Activated T-cell treated with anti-CD3 and anti-CD28 coated beads for 48 hours (primary cell): ENCODE results near the gene POLN.
"Not testable (repeated sequence)": the region's sequence is repeated elsewhere in the genome, so short reads cannot be mapped to it uniquely, and the experiment has no call there.

Experiments
- DNase-seq: peaks from one replicate; pipeline ENCODE4 v3.0.0-alpha.2; 2020; ENCODE audit warnings: low read depth

Gene POLN

DNA sequence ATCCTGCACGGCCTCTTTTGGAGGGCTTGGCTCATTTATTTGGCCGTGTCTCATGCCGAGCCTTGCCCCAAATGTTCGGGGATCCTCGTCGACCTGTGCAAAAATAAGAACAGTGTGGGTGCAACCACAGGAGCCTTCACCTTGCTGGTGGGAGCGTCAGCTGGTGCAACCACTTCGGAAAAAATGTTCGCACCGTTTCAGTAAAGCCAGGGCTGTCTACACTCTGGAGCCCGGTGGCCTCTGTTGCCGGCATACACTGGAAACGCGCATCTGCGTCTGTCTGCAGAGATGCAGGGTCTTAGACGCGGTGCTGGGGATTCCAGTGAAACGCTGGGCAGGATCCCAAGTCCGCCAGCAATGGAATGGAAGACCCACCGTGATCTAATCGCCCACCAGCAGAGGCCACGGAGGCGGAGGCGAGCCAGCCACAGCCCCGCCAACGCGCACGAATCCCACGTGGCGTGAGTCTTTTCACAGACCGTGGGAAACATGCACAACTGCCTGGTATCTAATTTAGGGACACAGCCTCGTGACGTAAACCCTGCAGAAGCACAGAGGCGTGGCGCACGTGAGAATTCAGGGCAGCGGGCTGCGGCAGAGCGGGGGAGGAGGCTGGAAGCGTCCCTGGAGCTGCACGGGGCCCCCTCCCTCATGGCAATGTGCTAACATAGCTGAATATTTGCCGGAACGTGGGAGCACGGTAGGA is 33.8 kb upstream of the POLN start:
- DNase-seq = no peak

DNA sequence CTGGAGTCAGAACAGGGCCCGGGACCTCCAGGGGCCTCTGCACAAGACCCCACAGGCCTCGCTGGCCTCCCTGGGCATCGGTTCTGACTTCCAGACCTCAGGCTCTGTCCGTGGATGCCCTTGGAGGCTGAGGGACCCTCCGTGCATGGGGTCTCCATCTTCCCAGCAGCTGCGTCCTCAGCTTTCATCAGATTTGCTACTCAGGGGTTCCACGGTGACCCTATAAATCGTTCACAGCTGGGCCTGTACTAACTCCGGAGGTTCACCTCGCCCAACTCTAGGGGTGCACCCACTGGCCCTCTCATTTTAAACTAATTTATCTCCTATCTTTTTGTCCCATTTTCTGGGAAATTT is 33.1 kb upstream of the POLN start:
- DNase-seq = not testable (repeated sequence)

DNA sequence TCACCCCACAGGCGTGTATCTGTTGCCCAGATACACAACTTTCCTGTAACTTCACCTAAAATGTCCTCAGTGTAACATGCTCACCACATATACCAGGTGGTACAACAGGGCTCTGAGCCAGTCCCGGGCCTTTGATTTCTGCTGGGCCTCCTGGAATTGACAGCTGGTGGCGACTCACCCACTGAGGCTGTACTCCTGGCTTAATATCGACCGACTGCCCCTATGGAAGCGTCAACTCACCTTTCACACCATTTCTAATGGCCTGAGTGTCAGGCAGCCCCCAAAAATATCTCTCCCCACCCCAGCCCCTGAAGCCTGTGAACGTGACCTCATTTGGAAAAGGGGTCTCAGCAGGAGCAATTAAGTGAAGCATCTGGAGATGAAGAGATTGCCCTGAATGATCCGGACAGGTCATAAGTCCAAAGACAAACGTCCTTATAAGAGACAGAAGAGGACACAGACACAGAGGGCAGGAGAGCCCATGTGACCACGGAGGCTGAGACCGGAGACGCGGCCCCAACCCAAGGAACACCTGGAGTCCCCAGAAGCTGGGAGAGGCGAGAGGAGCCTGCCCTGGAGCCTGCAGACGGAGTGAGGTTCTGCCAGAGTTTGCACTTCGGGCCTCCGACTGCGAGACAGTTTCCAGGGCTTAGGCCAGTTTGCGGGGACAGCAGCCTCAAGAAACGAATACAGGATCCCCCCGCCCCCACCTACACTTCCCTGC is 32.6 kb upstream of the POLN start:
- no peak for DNase-seq

DNA sequence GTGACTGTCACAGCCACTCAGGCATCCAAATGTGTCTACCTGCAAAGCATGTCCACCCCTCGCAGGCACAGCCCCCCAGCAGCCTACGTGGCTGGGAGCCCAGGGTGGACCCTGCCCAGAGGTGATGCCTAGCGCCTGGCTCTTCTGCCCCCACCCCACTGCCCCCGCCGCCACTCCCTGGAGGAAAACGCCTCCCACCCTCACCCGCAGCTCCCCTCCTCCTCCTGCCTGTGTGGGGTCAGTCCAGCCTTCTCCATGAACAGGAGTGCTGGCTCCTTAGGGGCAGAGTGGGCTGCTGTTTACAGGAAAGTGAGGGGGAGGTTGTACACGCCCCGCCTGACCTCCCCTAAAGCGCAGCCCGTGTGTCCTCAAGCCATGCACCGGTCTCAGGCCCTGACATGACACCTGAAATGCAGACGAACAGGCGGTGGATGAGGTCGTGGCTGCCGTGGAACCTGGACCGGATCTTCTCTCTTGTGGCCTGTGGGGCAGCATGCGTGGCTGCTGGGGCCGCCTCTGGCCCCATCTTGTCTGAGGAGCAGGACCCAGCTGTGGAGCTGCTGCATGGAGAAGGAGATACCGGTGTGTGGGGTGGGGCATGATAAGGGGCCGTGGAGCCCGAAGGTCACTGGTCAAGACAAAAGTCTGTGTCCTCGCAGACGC is 31.9 kb upstream of the POLN start:
- DNase-seq = no peak

DNA sequence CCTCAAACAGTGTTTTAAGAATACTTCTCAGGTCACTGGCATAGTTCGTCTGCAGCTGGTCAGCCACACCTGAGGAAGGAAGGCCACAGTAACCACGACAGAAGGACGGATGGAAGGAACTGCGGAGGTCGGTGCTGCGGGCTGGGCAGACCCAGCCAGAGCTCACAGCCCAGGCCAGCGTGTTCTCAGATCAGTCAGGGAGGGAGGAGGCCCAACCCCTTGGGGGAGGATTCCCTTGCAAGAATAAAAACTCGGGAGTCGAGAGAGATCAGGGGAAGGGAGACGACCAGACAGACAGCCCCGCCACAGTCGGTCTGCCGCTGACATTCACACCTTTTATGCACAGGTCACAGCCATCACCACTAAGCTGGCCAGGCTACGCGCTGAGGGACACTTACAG is 31.3 kb upstream of the POLN start:
- no peak for DNase-seq

DNA sequence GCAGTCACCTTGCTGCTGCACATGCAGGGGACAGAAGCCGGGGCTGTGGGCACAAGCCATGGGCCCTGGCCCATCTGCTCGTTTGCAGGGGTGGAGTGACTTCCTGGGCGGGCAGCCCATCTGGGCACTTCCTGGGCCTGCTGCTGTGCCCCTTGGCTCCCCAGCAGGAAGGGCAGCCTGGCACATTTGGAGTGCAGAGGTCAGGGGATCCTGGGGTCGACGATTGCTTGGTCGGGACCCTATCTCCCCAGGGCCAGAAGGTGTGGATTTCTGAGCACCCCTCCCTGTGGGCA is 30.9 kb upstream of the POLN start:
- no peak for DNase-seq

DNA sequence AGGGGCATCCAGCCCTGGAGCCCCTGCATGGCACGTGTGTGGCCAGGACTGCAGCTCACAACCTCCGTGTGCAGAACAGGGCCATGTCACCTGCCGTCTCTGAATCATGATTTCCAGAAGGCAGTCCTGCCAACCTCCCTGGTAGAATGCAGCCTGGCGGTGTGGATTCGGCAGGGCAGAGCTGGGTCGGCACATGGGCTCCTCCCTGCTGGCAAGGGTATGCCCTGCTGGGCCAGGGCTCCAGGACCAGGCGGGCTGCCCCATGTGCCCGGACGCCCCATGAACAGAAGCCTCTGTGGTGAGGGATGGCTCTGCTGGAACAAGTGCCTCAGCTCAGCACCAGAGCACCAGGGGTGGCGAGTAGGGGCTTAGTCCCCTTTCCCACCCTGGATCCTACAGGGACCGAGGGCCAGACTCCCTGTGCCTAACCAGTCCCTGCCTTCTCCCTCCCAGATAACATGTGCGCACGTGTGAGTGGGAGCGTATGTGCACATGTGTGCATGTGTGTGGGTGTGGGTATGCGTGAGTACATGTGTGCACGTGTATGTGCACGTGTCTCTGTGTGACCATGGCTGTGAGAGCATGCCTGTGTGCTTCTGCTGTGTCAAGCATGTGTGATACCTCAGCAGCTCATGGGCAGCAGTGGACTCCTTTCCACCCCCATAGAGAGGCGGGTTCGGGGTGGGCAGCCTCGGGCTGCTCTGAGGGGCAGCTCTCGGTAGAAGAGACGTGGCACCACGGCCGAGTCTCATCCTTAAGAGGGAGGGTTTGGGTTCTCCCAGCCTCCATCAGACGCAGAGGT is 30.3 kb upstream of the POLN start:
- DNase-seq = no peak

DNA sequence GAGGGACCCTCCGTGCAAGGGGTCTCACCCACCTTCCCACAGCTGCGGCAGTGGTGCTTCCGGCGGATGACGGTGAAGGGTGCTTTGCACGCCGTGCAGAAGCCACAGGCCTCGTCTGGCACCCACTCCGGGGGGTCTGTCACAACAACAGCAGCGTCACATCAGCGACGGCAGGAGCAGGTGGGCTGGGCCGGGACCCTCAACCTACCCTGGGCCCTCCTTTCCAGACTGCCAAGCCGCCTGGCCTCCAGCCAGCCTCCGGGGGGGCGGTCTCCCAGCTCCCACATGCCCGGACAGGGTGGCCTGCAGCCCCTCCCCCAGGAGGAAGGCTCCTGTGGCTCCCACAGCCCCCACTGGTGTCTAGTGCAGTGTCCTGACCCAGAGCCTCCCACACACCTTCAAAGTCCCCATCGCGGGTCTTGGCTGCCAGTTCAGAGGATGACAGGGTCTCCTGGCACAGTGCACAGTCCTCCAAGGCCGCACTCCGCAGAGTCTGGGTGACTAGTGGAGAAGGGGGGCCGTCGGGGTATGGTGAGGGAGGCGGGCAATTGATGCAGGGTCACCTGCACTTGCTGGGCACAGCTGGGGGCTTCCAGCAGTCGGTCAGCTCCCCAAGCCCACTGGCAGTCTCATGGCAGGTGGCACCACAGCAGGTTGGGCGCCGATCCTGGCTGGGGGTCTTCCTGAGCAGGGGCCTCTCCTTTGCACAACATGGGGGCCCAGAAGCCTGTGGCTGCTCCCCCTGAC is 29.5 kb upstream of the POLN start:
- DNase-seq = no peak

DNA sequence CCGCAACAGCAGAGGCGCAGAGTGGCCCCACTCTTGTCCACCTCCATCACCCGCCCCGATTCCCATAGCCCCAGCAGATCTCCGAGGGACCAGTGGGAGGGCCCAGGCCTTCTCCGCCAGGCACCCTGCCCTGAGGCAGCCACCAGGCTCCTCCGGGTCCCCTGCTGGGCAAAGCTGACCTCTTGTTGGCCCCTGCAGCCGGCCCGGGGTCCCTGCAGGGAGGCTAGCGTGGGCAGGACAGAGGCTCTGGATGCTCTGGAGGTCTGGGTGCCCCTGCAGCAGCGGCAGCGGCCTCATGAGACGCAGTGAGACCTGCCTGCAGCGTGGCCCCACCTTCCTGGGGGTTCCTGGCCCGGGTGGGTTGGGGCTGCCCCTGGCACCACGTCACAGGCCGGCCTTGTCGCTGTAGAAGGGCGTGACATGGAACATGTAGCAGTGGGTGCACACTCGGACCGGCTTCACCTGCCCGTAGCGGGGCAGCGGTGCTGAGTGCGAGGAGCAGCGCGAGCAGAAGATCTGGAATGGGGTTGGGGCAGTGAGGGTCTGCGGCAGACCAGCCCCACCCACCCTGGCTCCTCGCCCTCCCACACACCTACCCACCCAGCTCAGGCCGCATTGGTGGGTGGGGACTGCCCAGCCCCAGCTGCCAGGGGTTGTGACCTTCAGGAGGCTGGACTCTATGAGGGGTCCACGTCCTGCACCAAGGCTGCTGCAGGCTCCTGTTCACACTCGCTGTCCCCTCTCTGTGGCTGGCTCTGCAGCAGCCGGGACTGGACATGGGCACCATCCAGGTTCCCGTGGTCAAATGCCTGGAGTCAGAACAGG is 28.6 kb upstream of the POLN start:
- no peak for DNase-seq

DNA sequence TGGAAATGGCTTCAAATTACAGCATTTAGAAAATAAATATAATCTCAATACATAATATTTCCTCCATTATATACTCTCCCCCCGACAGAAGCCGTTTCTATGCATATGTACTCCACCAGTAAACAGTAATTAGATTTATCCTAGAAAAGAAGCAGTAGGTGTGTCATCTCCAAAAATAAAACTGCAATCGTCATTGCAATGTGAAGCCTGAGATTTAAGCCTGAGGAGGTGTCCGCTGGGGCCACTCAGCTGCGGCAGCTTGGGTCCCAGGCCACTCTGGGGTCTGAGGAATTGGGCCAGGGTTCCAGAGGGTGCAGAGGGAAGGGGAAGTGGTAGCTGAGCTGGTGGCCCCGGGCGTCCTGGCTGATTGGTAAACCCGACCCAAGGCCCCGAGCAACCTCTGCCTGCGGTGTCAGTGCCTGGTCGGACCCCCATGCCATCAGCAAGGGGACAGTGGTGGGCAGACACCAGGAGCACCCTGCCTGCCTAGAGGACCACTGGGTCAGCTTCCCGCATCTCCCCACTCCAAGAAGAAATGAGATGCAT is 27.8 kb upstream of the POLN start:
- DNase-seq = no peak

DNA sequence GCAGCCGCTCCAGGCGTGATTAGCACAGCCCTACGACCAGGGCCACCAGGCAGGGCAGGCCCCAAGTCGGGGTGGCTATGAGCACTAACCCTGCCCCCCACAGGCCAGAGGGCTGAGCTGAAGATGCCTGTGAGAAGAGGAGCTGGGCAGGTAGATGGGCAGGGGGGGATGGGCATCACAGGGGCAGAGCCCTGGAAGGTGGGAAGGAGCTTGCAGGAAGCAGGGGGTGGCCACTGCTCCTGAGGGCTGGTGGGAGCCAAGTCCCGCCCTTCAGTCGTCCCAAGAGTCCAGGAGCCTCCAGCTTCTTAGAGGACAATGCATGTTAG is 27.2 kb upstream of the POLN start:
- DNase-seq = no peak

DNA sequence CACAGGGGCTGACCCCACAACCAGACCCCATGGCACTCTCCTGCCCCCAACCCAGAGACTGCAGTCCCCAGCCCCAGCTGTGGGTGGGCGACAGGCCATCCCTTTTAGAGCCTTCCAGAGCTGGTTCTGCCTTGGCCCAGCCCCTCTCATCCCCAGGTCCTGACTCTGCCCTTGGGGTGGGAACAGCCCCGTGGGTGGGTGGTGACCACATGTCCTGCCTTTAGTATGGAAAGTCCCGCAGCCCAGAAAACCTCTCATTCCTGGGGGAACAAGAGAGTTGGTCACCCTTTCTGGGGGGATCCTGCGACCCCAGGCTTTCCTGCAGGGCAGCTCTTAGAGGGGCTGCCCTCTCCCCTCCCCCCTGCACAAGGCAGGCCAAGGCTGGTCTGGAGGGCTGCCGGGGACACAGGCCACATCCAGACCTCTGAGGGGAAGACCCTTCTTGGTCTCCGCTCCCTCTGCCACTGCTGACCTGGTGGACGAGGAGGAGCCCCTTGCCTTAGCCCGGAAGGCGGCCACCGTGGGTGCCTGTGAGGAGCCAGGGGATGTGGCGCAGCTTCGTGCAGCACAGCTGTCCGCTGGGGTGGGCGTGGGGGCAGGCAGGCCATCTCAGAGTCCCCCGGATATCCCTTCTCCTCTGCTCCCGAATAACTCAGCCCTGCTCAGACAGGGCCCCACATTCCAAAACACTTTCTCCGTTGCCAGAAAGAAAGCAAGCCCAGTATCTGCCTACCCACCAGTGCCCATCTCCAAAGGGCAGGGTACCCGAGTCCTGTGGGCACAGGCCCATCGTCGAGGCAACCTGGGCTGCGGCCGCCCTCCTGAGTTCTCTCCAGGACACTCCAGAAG is 26.7 kb upstream of the POLN start:
- no peak for DNase-seq

DNA sequence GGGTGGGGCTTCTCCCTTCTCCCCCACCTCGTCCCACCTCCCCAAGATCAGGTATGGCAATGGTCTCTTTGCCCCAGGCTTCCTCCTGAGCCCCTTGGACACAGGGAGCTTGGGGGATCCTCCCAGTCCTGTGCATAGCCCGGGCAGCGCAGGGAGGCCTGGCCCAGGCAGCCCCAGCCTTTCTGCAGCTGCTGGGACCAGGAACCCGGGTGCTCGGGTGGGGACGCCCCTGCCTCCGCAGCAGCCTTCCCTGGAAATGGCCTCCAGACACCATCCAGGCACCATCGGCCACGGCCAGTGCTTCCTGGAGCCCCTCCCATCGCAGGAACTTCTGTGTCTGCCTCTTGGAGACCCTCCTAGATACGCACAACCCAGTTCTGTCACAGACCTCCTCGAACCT is 25.9 kb upstream of the POLN start:
- DNase-seq = no peak

DNA sequence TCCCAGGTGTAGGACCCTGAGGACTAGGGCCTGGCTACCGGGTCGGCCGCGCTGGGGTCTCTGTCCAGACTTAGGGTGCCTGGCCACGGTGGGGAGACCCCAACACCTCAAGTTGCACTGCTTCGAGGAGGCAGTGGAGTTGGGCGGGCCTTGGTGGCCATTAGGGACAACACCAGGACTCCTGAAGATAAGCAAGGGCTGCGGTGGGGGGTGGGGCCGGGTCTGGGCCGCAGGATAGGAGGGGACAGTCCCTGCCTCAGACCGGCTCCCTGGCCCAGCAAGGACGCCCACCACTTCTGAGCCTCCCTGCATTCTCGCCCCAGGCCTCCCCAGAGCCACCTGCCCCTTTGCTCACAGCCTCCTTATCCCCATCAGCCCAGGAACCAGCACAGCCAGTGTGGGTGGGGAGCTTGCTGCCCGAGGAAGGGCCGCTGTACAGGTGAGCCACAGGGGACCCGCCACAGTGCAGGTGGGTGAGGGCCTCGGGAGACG is 25.4 kb upstream of the POLN start:
- no peak for DNase-seq

DNA sequence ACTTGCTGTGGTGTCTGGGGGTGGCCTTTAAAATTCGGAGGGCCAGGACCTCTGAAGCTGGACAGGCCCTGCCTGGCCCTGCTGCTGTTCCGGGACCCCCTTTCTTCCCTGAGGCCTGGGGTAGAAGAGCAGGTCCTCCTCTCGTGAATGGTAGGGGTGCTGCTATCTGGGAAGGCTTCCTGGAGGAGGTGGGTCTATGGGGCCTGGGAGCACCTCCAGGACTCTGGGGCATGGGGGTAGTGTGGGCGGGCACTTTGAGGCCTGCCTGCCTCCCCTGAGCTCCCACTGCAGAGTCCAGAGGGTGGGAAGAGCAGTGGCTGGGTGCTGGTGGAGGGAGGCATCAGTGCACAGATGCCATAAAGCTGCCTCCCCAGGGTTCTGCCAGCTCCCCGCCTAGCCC is 24.9 kb upstream of the POLN start:
- DNase-seq = no peak

DNA sequence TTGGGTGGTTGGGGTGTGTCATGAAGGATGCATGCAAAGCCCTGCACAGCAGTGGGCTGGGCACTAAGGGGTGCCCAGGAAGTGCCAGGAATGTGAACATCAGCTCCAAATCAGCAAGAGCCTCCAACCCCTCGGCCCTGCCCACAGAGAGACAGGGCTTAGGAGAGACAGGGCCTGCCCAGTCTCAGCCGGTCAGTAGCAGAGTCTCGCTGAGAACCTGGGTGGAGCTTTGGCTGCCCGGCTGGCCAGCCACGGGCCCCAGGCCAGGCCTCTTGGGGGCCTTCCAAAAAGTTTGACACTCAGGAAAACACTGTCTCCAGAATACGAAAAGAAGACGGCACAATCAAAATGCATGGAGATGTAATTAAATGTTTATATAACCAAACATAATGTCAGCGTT is 24.3 kb upstream of the POLN start:
- no peak for DNase-seq

DNA sequence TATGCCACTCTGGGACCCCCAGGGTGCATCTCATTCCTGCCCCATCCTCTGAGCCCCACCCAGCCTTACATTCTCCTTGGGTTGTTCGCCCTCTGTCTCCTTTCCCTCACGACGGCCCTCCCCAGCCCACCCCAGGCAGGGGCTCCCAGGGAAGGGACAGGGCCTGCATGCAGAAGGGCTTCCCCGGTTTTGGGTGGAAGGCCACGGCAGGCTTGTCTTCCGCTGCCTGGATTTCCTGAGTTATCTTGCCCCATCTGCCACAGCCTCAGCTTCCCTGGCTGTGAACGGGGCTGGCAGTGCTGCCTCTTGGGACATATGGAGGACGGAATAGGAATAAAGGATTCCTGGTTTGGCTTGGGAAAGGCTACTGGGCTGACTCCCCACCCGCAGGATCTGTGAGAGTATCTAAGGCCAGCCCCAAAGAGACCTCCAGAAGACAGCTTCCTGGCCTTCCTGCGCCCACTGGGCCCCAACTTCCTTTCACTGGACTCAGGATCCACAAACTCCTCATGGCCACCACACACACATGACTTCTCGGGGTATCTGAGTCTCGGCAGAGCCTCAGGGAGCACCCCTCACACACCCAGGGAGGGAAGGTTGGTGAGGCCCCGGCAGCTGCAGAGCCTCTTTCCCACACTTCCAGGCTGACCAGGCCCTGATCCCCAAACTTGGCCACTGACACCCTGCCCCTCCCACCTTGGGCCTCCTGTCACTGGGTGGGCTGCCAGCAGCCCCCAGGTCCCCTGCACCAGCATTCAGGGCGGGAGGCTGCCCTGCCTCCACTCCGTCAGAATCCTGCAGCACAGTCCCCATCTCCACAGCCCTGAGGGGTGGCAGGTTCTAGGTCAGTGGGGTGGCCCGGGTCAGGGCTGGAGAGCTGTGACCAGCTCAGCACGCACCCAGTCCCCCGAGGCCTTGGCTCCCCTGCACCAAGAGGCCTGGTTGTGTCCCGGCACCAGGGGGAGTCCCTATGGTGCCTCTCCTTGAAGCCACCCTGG is 23.5 kb upstream of the POLN start:
- DNase-seq = no peak

DNA sequence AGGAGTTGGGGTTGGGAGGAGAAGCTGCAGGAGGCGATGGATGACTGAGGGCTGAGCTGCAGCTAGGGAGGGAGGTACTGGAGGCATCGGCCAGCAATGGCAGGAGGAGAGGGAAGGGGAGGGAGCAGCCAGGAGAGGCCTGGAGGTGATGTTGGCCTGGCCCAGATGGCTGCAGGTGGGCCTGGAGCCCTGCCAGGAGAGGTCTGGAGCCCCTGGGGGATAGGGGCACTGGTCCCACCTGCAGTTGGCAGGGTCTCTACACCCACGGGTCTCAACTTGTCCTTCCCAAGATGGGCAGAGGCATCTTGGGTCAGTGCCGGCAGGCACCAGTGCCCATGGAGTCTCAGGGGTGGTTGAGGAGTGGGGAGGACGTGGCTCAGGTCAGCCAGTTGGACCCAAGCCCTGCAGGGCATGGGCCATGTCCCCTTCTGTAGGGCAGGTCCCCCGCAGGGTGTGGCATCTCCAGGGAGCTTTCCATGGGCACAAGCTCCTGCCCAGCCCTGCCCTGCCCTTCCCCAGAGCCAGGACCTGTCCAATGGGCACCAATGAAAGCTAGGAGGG is 22.6 kb upstream of the POLN start:
- DNase-seq = no peak
